HG02610 (cell line): ENCODE measurements around the gene CPE.
"Not testable (repeated sequence)": the region's sequence is repeated elsewhere in the genome, so short reads cannot be mapped to it uniquely, and the experiment has no call there.

ENCODE experiments used
- ATAC-seq: cut with Tn5 transposase; IDR thresholded peaks from one replicate; pipeline ENCODE4 v1.9.1; 2021; ENCODE audit warnings: mild to moderate bottlenecking, moderate library complexity; ENCODE audit not compliant: unreplicated experiment

Gene CPE

DNA sequence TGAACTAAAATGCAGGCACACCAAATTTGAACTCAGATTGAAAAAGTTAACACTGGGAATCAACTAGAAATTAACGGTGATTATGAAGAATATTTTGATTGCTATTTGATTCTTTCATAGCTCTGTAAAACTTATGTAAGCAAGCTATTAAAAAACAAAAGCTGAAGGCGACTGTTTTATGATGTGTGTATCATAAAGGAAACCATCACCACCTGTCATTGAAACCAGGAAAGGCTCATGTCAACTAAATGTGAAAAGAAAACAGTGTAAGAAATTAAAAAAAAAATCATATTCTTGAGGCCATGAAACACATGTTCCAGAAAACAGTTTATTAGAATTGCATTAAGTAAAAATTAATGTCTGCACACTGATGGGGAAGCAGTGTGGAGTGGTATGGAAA is 24.2 kb downstream of the CPE start:
- no peak for ATAC-seq

- ATAC-seq: no peak
These were observed 24.8 kb downstream of the CPE start for GRCh38 chr4:165403637-165404036.

GRCh38 chr4:165404080-165404479 is 25.3 kb downstream of the CPE start:
- no peak for ATAC-seq

GRCh38 chr4:165404696-165405095 is 25.9 kb downstream of the CPE start:
- no peak for ATAC-seq

GRCh38 chr4:165410214-165410613 is 31.4 kb downstream of the CPE start:
- no peak for ATAC-seq

- ATAC-seq: no peak
These were observed 37.1 kb downstream of the CPE start for GRCh38 chr4:165415910-165416309.

GRCh38 chr4:165418073-165418472 is 39.3 kb downstream of the CPE start:
- ATAC-seq: no peak

DNA sequence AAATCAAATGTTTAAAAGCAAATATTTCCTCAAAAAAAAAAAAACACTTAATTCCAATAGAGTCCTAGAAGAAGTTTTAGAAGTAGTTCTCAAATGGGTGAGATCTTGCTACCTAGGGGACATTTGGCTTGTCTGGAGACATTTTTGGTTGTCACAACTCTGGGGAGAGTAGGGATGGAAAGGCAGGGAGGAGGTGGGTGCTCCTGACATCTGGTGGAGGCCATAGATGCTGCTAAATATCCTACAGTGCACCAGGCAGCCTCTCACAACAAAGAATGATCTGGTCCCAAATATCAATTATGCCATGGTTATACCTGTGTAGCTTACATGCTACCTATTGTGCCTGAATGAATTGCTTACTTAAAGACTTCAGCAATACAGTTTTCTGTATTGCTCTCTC is 46.8 kb downstream of the CPE start:
- ATAC-seq: no peak

DNA sequence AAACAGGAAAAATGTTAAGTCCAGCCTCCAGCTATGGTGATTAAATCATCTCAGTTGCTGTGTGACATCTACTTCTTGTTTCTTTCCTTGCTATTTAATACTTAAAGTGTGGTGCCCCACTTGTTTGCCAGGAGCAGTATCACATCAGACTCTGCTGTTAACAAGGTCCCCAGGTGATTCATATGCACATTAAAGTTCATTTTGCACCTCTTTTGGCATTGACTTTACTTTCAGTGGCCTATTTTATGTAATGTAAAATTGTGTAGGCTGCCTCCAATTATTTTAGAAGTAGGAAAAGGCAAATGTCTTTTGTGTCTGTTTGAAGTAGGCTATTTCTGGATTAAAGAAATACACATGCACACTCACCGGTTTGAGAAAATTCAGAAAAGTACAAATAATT is 47.5 kb downstream of the CPE start:
- ATAC-seq: no peak

DNA sequence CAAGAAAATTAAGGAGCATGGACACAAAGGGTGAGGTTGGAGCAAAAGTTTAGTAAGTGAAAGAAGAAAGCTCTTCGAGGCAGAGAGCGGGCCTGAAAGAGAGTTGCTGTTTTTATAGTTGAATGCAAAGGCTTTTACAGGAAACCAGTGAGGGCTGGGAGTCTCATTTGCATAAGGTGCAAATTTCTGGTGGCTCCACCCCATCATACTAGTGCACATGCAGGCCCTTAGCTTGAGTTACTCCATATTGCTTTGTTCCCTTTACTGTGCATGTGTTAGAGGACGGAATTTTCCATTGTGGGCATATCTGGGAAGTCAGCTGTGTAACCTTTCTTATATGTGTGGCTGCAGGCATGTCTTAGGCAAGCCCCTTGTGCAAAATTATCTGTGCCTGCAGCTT is 48.0 kb downstream of the CPE start:
- no peak for ATAC-seq

- ATAC-seq: no peak
These were observed 50.1 kb downstream of the CPE start for GRCh38 chr4:165428957-165429356.

DNA sequence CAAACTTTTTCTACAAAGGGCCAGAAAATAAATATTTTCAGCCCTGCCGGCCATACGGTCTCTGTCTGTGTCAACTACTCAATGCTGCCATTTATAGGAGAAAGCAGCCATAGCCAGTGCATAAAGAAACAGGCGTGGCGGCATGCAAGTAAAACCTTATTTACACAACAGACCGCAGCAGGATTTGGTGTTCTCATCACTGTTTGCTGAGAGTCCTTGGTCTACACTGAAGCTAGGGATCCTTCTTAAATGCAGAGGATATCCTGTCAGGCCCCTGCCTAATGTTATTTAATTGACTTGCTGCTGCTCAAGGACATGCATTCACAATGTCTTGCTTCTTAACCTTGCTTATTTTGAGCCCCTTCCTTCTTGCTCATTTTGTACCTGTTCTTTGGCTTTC is 54.7 kb downstream of the CPE start:
- ATAC-seq: no peak

- no peak for ATAC-seq
These were observed 58.9 kb downstream of the CPE start for GRCh38 chr4:165437691-165438090.

DNA sequence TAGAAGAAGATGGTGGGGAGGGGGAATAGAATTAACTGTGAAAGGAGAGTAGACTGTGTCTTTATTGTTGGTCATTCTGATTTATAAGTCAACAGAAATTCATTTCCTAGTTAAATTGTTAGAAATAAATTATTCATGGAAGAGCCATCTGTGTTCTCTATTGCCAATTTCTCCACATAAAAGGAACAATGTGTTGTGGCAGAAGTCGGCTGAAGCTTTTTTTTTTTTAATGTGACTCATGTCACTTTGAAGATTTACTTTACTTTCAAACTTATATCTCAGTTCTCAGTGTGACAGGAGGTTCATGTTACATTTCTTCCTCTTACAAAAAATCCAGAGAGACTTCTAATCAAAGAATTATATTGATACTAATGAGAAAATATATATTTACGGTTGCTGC is 60.5 kb downstream of the CPE start:
- ATAC-seq: no peak

DNA sequence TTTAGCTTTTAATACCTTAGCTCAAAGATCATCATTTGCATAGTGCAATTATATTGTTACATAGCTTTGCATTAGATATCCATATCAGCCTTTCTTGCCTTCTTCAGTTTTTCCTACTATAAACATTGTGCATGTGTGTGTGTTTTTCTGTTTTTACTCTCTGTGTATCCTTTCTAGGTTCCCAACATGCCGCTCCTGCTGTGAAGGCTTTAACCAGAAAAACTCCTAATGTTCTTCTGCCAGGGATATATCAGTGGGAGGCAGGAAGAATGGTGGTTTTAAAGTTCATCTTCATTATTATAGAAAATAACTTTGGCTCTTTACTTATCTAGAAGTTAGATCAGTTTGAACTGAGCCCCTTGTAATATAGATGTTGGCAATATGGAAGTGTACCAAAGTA is 61.2 kb downstream of the CPE start:
- no peak for ATAC-seq

GRCh38 chr4:165440415-165441158 is 61.8 kb downstream of the CPE start:
- ATAC-seq: no peak

GRCh38 chr4:165443276-165443675 is 64.5 kb downstream of the CPE start:
- ATAC-seq: no peak

DNA sequence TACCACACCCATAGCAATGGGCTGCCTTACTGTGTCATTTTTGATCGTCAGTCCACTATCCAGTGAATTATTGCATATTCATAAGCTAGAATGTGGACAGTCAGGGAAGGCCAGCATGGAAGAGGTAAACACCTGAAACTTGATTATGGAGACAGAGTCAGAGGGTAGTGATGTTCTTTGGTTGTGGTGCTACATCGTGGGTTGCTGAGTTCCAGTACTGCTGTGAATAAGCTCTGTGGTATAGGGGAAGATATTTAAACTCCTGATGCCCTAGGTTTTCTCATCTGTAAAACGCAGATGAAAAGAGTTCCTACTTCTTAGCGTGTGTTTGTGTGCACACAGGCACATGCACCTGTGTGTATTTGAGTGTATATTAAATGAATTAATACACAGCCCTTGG is 69.9 kb downstream of the CPE start:
- ATAC-seq: no peak

- no peak for ATAC-seq
These were observed 70.5 kb downstream of the CPE start for GRCh38 chr4:165449333-165449732.

GRCh38 chr4:165450871-165451270 is 72.1 kb downstream of the CPE start:
- ATAC-seq: no peak

- not testable (repeated sequence) for ATAC-seq
These were observed 74.3 kb downstream of the CPE start for GRCh38 chr4:165453140-165453539.

GRCh38 chr4:165454426-165454825 is 75.6 kb downstream of the CPE start:
- no peak for ATAC-seq

- no peak for ATAC-seq
These were observed 79.0 kb downstream of the CPE start for GRCh38 chr4:165457793-165458192.
